Suprapubic skin (tissue), 3 donors: ENCODE data around the gene CTNNA3.

Experiments
- EP300 ChIP-seq: sonication (generic); formaldehyde crosslinking; IDR thresholded peaks from one replicate; pipeline ENCODE4 v1.6.1; 2017; ENCODE audit warnings: antibody characterized with exemption
- TF ChIP-seq, protein P1 (sequence below), 2 donors: fragments of 200-600 bp in 1 of 2; fragments of 450-650 bp in 1 of 2; sonication (generic) in 1 of 2; IDR thresholded peaks; one replicate each; pipeline ENCODE4 v1.5.1; 2016 to 2019; ENCODE audit warnings: antibody characterized with exemption in 2 of 2, mild to moderate bottlenecking in 1 of 2, moderate library complexity in 1 of 2

DNA sequence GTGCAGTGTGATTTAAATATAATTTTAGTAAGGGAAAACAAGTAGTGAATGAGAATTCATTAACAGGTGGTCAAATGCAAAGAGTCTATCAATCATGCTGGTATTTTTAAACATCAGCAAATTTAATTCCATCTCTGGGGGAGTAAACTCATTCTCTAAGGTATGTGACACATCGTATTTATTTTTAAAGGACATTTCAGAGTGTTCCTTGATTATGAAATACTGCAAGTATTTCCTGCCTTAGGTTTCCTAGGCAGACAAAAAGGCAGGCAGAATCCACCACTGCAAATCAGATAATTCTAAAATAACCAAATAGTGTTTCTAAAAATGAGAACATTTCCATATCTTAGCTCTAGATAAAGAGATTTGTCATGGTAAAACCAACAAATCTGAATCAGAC lies 576.3 kb downstream of the CTNNA3 start:
- TF ChIP-seq, protein P1, sequence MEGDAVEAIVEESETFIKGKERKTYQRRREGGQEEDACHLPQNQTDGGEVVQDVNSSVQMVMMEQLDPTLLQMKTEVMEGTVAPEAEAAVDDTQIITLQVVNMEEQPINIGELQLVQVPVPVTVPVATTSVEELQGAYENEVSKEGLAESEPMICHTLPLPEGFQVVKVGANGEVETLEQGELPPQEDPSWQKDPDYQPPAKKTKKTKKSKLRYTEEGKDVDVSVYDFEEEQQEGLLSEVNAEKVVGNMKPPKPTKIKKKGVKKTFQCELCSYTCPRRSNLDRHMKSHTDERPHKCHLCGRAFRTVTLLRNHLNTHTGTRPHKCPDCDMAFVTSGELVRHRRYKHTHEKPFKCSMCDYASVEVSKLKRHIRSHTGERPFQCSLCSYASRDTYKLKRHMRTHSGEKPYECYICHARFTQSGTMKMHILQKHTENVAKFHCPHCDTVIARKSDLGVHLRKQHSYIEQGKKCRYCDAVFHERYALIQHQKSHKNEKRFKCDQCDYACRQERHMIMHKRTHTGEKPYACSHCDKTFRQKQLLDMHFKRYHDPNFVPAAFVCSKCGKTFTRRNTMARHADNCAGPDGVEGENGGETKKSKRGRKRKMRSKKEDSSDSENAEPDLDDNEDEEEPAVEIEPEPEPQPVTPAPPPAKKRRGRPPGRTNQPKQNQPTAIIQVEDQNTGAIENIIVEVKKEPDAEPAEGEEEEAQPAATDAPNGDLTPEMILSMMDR (IDR thresholded peaks at IDR 0.05), result no peak
- TF ChIP-seq EP300, result no peak
